H1 (cell line): ENCODE results near the gene TTC23. TPM values are rescaled to one million over a fixed set of nuclear protein-coding genes. Genes with fewer than 3 reads are reported as not detected.

Experiments
- GABPA ChIP-seq: IDR thresholded peaks from 2 replicates; pipeline ENCODE4 v1.6.1; 2011; ENCODE audit warnings: mild to moderate bottlenecking, low read length, moderate library complexity, borderline replicate concordance; ENCODE audit not compliant: insufficient read depth
- KDM1A ChIP-seq: fragments of 200-600, 300-600 bp; sonication (generic); IDR thresholded peaks from 2 replicates; pipeline ENCODE4 v1.7.1; 2016; ENCODE audit warnings: mild to moderate bottlenecking, low read length, borderline replicate concordance
- POLR2AphosphoS5 ChIP-seq: IDR thresholded peaks from 2 replicates; pipeline ENCODE4 v1.6.1; 2011; ENCODE audit warnings: low read depth, low read length
- POU5F1 ChIP-seq: IDR thresholded peaks from 2 replicates; pipeline ENCODE4 v1.6.1; 2011; ENCODE audit warnings: low read depth, mild to moderate bottlenecking, low read length, moderate library complexity
- SIN3A ChIP-seq, 2 experiments: IDR thresholded peaks in 1 of 2; conservative IDR thresholded peaks in 1 of 2; 2 replicates each; pipeline ENCODE4 v1.6.1; 2011 to 2012; ENCODE audit warnings: low read length in 2 of 2, improper control_type of control experiment in 1 of 2, low read depth in 1 of 2, mild to moderate bottlenecking in 1 of 2
- SIRT6 ChIP-seq: IDR thresholded peaks from one replicate; pipeline ENCODE4 v1.7.1; 2012; ENCODE audit warnings: low read length, inconsistent platforms
- polyA plus RNA-seq, 7 experiments: library from polyadenylated mRNA; depleted of rRNA in 3 of 7; stranded (reverse) in 5 of 7; unstranded in 2 of 7; fragments of >200 nt in 5 of 7; fragments of 200-250 nt in 2 of 7; gene quantifications; 1 replicate in 5 of 7; 2 replicates in 1 of 7; 4 replicates in 1 of 7; pipeline versions ENCODE4 v1.2.1 to v1.2.3, GENCODE V29; 2011 to 2013; ENCODE audit warnings: missing spikeins in 2 of 7, mixed read lengths in 2 of 7
- total RNA-seq: library from RNA; stranded (reverse); fragmentation: NEBNext Ultra II Directional; extraction: Animal tissue kit (Norgen Biotek cat#: 25700); gene quantifications from 2 replicates; pipeline ENCODE4 v1.2.1, GENCODE V29; 2021
- TF ChIP-seq, protein P1 (sequence below): fragments of 300-600 bp; sonication (generic); IDR thresholded peaks from 2 replicates; pipeline ENCODE4 v1.7.1; 2012; ENCODE audit warnings: low read length, moderate library complexity, mild to moderate bottlenecking, inconsistent platforms; ENCODE audit not compliant: insufficient replicate concordance

Gene TTC23
- total and polyA plus RNA-seq, 2 of the 8 experiments (the other 6 are each of a cell fraction or from before 2014, with no cell fraction given) = 4.8 to 23.0 TPM

DNA sequence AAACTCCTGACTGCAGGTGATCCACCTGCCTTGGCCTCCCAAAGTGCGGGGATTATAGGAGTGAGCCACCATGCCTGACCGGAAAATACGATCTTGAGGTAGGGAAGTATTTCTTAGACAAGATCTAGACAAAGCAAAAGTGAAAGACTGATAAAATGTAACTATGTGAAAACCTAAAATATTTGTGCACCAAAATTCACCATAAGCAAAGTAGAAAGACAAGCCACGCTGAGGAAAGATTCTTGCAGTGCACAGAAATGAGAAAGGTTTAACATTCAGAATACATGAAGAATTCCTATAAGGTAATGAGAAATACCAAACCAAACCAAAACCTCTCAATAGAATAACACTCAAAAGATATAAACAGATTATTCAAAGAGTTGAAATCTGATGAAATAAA is 108.8 kb downstream of the TTC23 start (continued):
- TF ChIP-seq, protein P1, sequence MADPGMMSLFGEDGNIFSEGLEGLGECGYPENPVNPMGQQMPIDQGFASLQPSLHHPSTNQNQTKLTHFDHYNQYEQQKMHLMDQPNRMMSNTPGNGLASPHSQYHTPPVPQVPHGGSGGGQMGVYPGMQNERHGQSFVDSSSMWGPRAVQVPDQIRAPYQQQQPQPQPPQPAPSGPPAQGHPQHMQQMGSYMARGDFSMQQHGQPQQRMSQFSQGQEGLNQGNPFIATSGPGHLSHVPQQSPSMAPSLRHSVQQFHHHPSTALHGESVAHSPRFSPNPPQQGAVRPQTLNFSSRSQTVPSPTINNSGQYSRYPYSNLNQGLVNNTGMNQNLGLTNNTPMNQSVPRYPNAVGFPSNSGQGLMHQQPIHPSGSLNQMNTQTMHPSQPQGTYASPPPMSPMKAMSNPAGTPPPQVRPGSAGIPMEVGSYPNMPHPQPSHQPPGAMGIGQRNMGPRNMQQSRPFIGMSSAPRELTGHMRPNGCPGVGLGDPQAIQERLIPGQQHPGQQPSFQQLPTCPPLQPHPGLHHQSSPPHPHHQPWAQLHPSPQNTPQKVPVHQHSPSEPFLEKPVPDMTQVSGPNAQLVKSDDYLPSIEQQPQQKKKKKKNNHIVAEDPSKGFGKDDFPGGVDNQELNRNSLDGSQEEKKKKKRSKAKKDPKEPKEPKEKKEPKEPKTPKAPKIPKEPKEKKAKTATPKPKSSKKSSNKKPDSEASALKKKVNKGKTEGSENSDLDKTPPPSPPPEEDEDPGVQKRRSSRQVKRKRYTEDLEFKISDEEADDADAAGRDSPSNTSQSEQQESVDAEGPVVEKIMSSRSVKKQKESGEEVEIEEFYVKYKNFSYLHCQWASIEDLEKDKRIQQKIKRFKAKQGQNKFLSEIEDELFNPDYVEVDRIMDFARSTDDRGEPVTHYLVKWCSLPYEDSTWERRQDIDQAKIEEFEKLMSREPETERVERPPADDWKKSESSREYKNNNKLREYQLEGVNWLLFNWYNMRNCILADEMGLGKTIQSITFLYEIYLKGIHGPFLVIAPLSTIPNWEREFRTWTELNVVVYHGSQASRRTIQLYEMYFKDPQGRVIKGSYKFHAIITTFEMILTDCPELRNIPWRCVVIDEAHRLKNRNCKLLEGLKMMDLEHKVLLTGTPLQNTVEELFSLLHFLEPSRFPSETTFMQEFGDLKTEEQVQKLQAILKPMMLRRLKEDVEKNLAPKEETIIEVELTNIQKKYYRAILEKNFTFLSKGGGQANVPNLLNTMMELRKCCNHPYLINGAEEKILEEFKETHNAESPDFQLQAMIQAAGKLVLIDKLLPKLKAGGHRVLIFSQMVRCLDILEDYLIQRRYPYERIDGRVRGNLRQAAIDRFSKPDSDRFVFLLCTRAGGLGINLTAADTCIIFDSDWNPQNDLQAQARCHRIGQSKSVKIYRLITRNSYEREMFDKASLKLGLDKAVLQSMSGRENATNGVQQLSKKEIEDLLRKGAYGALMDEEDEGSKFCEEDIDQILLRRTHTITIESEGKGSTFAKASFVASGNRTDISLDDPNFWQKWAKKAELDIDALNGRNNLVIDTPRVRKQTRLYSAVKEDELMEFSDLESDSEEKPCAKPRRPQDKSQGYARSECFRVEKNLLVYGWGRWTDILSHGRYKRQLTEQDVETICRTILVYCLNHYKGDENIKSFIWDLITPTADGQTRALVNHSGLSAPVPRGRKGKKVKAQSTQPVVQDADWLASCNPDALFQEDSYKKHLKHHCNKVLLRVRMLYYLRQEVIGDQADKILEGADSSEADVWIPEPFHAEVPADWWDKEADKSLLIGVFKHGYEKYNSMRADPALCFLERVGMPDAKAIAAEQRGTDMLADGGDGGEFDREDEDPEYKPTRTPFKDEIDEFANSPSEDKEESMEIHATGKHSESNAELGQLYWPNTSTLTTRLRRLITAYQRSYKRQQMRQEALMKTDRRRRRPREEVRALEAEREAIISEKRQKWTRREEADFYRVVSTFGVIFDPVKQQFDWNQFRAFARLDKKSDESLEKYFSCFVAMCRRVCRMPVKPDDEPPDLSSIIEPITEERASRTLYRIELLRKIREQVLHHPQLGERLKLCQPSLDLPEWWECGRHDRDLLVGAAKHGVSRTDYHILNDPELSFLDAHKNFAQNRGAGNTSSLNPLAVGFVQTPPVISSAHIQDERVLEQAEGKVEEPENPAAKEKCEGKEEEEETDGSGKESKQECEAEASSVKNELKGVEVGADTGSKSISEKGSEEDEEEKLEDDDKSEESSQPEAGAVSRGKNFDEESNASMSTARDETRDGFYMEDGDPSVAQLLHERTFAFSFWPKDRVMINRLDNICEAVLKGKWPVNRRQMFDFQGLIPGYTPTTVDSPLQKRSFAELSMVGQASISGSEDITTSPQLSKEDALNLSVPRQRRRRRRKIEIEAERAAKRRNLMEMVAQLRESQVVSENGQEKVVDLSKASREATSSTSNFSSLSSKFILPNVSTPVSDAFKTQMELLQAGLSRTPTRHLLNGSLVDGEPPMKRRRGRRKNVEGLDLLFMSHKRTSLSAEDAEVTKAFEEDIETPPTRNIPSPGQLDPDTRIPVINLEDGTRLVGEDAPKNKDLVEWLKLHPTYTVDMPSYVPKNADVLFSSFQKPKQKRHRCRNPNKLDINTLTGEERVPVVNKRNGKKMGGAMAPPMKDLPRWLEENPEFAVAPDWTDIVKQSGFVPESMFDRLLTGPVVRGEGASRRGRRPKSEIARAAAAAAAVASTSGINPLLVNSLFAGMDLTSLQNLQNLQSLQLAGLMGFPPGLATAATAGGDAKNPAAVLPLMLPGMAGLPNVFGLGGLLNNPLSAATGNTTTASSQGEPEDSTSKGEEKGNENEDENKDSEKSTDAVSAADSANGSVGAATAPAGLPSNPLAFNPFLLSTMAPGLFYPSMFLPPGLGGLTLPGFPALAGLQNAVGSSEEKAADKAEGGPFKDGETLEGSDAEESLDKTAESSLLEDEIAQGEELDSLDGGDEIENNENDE = no peak
- TF ChIP-seq SIRT6 = no peak
- no peak for TF ChIP-seq POU5F1
- no peak for TF ChIP-seq SIN3A (conservative IDR thresholded peaks at IDR 0.05 in 1 of 2, IDR thresholded peaks at IDR 0.05 in 1 of 2; ENCODE audit: low read depth in 1 of 2, low read length in 2 of 2)
- TF ChIP-seq KDM1A = no peak
- no peak for TF ChIP-seq POLR2AphosphoS5
- TF ChIP-seq GABPA = no peak
